Astrocyte (in vitro differentiated cells and primary cell): ENCODE data around the gene CCDC51. TPM values are rescaled to one million over a fixed set of nuclear protein-coding genes. Genes with fewer than 3 reads are reported as not detected.

Experiments used
- DNase-seq: peaks from one replicate; pipeline ENCODE4 v3.0.0-alpha.2; 2010; ENCODE audit warnings: low read depth
- FAIRE-seq: peaks from 2 replicates; lab custom pipeline; 2011; peaks lifted over from hg19 to GRCh38; lab: Jason Lieb, UNC
- H2AFZ ChIP-seq: 2 replicates; pipeline ENCODE4 v1.6.0; 2012; ENCODE audit warnings: low read depth, low read length, inconsistent platforms
- H3K27ac ChIP-seq: 2 replicates; pipeline ENCODE4 v1.5.1; 2011; ENCODE audit warnings: low read depth, low read length, inconsistent platforms
- H3K27me3 ChIP-seq: 2 replicates; pipeline ENCODE4 v1.6.0; 2011; ENCODE audit warnings: low read length, inconsistent platforms; ENCODE audit not compliant: insufficient read depth
- H3K36me3 ChIP-seq: 2 replicates; pipeline ENCODE4 v1.5.1; 2011; ENCODE audit warnings: low read length, inconsistent platforms; ENCODE audit not compliant: insufficient read depth
- H3K4me1 ChIP-seq: 2 replicates; pipeline ENCODE4 v1.5.1; 2011; ENCODE audit warnings: low read length, inconsistent platforms; ENCODE audit not compliant: insufficient read depth
- H3K4me2 ChIP-seq: 2 replicates; pipeline ENCODE4 v1.6.0; 2012; ENCODE audit warnings: low read length, inconsistent platforms
- H3K4me3 ChIP-seq: 2 replicates; pipeline ENCODE4 v1.5.1; 2011; ENCODE audit warnings: low read depth, mild to moderate bottlenecking, low read length, inconsistent platforms; ENCODE audit not compliant: insufficient read depth
- H3K79me2 ChIP-seq: 2 replicates; pipeline ENCODE4 v1.6.0; 2012; ENCODE audit warnings: mild to moderate bottlenecking, low read length, inconsistent platforms; ENCODE audit not compliant: insufficient read depth
- H3K9ac ChIP-seq: 2 replicates; pipeline ENCODE4 v1.6.0; 2012; ENCODE audit warnings: mild to moderate bottlenecking, low read length, inconsistent platforms
- H3K9me3 ChIP-seq: 2 replicates; pipeline ENCODE4 v1.5.1; 2012; ENCODE audit warnings: low read depth, mild to moderate bottlenecking, low read length, inconsistent platforms; ENCODE audit not compliant: insufficient read depth
- H4K20me1 ChIP-seq: 2 replicates; pipeline ENCODE4 v1.6.0; 2012; ENCODE audit warnings: low read length, inconsistent platforms; ENCODE audit not compliant: insufficient read depth
- H3K27ac Mint-ChIP-seq: one replicate; pipeline ENCODE4 v1.8.0; 2021; ENCODE audit warnings: mild to moderate bottlenecking, mixed read lengths; ENCODE audit not compliant: unreplicated experiment
- H3K27me3 Mint-ChIP-seq: one replicate; pipeline ENCODE4 v1.8.0; 2021; ENCODE audit warnings: low read depth, mixed read lengths; ENCODE audit not compliant: unreplicated experiment
- H3K36me3 Mint-ChIP-seq: one replicate; pipeline ENCODE4 v1.8.0; 2021; ENCODE audit warnings: low read depth, mixed read lengths; ENCODE audit not compliant: unreplicated experiment
- H3K4me1 Mint-ChIP-seq: one replicate; pipeline ENCODE4 v1.8.0; 2021; ENCODE audit warnings: low read depth, mixed read lengths; ENCODE audit not compliant: unreplicated experiment
- H3K4me3 Mint-ChIP-seq: one replicate; pipeline ENCODE4 v1.8.0; 2021; ENCODE audit warnings: mild to moderate bottlenecking, moderate library complexity, mixed read lengths; ENCODE audit not compliant: unreplicated experiment
- H3K9me3 Mint-ChIP-seq: one replicate; pipeline ENCODE4 v1.8.0; 2021; ENCODE audit warnings: mild to moderate bottlenecking, mixed read lengths; ENCODE audit not compliant: unreplicated experiment
- CTCF ChIP-seq: IDR thresholded peaks from 2 replicates; pipeline ENCODE4 v1.5.1; 2011; ENCODE audit warnings: low read depth, mild to moderate bottlenecking, inconsistent platforms, low read length, moderate library complexity; ENCODE audit not compliant: insufficient read depth
- EZH2 ChIP-seq: IDR thresholded peaks from 2 replicates; pipeline ENCODE4 v1.6.1; 2012; ENCODE audit warnings: mild to moderate bottlenecking, low read length, inconsistent platforms; ENCODE audit not compliant: insufficient read depth
- total RNA-seq: library from RNA; stranded (reverse); gene quantifications from 2 replicates; pipeline ENCODE4 v1.2.1, GENCODE V29; 2021

Gene CCDC51
- total RNA-seq, 1 donor from 2014 or later: 16.5 TPM

GRCh38 chr3:48398701-48399386 is 41.1 kb downstream of the CCDC51 start:
- TF ChIP-seq CTCF: no peak
- TF ChIP-seq EZH2: no peak
- Mint-ChIP-seq H3K36me3 (peaks cover 6% of the 10 kb centered on the region), H3K27ac (no peak overlapping the region), H3K27me3 (peaks cover 13% of the 10 kb centered on the region), H3K4me1 (peaks cover 8% of the 10 kb centered on the region), H3K4me3 (no peak overlapping the region), H3K9me3 (no peaks in the 10 kb centered on the region)
- Histone ChIP-seq H4K20me1 (no peaks in the 10 kb centered on the region), H3K27ac (no peak overlapping the region), H3K4me1 (peaks cover 8% of the 10 kb centered on the region), H3K27me3 (peaks cover 7% of the 10 kb centered on the region), H3K4me3 (no peak overlapping the region), H3K4me2 (no peak overlapping the region), H3K36me3 (no peaks in the 10 kb centered on the region), H3K9ac (no peak overlapping the region), H3K9me3 (no peaks in the 10 kb centered on the region), H2AFZ (no peak overlapping the region), H3K79me2 (no peaks in the 10 kb centered on the region)
- DNase-seq (no peak), FAIRE-seq (no peak)

- Histone ChIP-seq H3K4me3 (no peak overlapping the region), H3K9ac (no peak overlapping the region), H2AFZ (no peak overlapping the region), H3K36me3 (no peaks in the 10 kb centered on the region), H3K79me2 (no peaks in the 10 kb centered on the region), H3K4me2 (no peak overlapping the region), H3K4me1 (peaks cover 8% of the 10 kb centered on the region), H3K27ac (no peak overlapping the region), H3K9me3 (no peaks in the 10 kb centered on the region), H4K20me1 (no peaks in the 10 kb centered on the region), H3K27me3 (peaks cover 7% of the 10 kb centered on the region)
- H3K4me1 Mint-ChIP-seq: peaks cover 8% of the 10 kb centered on the region
- H3K4me3 Mint-ChIP-seq: no peak overlapping the region
- H3K36me3 Mint-ChIP-seq: peaks cover under 1% of the 10 kb centered on the region
- FAIRE-seq: no peak
- no peaks in the 10 kb centered on the region for H3K9me3 Mint-ChIP-seq
- no peak overlapping the region for H3K27ac Mint-ChIP-seq
- H3K27me3 Mint-ChIP-seq: peaks cover 13% of the 10 kb centered on the region
- TF ChIP-seq EZH2 (no peak), CTCF (no peak)
- DNase-seq: no peak
Observed at GRCh38 chr3:48397767-48398681, 41.9 kb downstream of the CCDC51 start.
